ENCODE results near the gene PTPRT.

Gene PTPRT

GRCh38 chr20:42085366-42085765 is 1104.3 kb downstream of the PTPRT start:
- no peak for DNase-seq

- DNase-seq: no peak
These were observed 1106.4 kb downstream of the PTPRT start for GRCh38 chr20:42083280-42083679.

GRCh38 chr20:42082611-42083010 is 1107.1 kb downstream of the PTPRT start:
- no peak for DNase-seq

- no peak for DNase-seq
These were observed 1108.8 kb downstream of the PTPRT start for GRCh38 chr20:42080956-42081355.

GRCh38 chr20:42074944-42075343 is 1114.8 kb downstream of the PTPRT start:
- DNase-seq: no peak

- DNase-seq: no peak
These were observed 1122.1 kb downstream of the PTPRT start for GRCh38 chr20:42067596-42067995.

- DNase-seq: no peak
These were observed 1122.5 kb downstream of the PTPRT start for GRCh38 chr20:42067174-42067573.

- no peak for DNase-seq
These were observed 1126.6 kb downstream of the PTPRT start for GRCh38 chr20:42063141-42063540.

GRCh38 chr20:42053350-42053749 is 1136.4 kb downstream of the PTPRT start:
- DNase-seq: no peak

- no peak for DNase-seq
These were observed 1137.8 kb downstream of the PTPRT start for GRCh38 chr20:42051921-42052320.

GRCh38 chr20:42046371-42047085 is 1143.2 kb downstream of the PTPRT start:
- DNase-seq: no peak

GRCh38 chr20:42043921-42044320 is 1145.8 kb downstream of the PTPRT start:
- no peak for DNase-seq

GRCh38 chr20:42041000-42041565 is 1148.6 kb downstream of the PTPRT start:
- no peak for DNase-seq

- no peak for DNase-seq
These were observed 1161.9 kb downstream of the PTPRT start for GRCh38 chr20:42027746-42028268.

- DNase-seq: no peak
These were observed 1163.1 kb downstream of the PTPRT start for GRCh38 chr20:42026599-42026998.

- DNase-seq: no peak
These were observed 1165.1 kb downstream of the PTPRT start for GRCh38 chr20:42024653-42025052.

Measured in stimulated activated CD4-positive, alpha-beta T cell treated with anti-CD3 and anti-CD28 coated beads, Interleukin-2, amount 100 ng/mL, for 24 hours (primary cell).